OCI-LY1 (cell line): Measurements from ENCODE around the gene SNRPD3.

Experiments used
- H2AFZ ChIP-seq: fragments of 200-600 bp; sonication (generic), shearing (Covaris generic); 2 replicates; pipeline ENCODE4 v1.6.0; 2014; ENCODE audit warnings: antibody characterized with exemption, mild to moderate bottlenecking, low read length
- H3F3A ChIP-seq: fragments of 200-600 bp; sonication (generic), shearing (Covaris generic); 2 replicates; pipeline ENCODE4 v1.6.0; 2014; ENCODE audit warnings: mild to moderate bottlenecking, antibody characterized with exemption, low read length, moderate library complexity; ENCODE audit not compliant: insufficient read depth
- H3K27ac ChIP-seq: fragments of 200-600 bp; sonication (generic); 2 replicates; pipeline ENCODE4 v1.5.1; 2014; ENCODE audit warnings: low read length, mixed run types, mild to moderate bottlenecking, low read depth; ENCODE audit not compliant: poor library complexity, severe bottlenecking
- H3K27me3 ChIP-seq: fragments of 200-600 bp; sonication (generic); 2 replicates; pipeline ENCODE4 v1.6.0; 2014; ENCODE audit warnings: antibody characterized with exemption, mild to moderate bottlenecking, low read length, moderate library complexity; ENCODE audit not compliant: insufficient read depth
- H3K36me3 ChIP-seq: fragments of 200-600 bp; sonication (generic); 2 replicates; pipeline ENCODE4 v1.6.1; 2014; ENCODE audit warnings: mild to moderate bottlenecking, antibody characterized with exemption, low read length, moderate library complexity, mixed read lengths; ENCODE audit not compliant: insufficient read depth
- H3K4me1 ChIP-seq: fragments of 200-600 bp; sonication (generic); 2 replicates; pipeline ENCODE4 v1.5.1; 2014; ENCODE audit warnings: mild to moderate bottlenecking, low read length, moderate library complexity; ENCODE audit not compliant: insufficient read depth, severe bottlenecking
- H3K4me2 ChIP-seq: fragments of 200-600 bp; sonication (generic), shearing (Covaris generic); 2 replicates; pipeline ENCODE4 v1.6.1; 2014; ENCODE audit warnings: low read length
- H3K4me3 ChIP-seq: fragments of 200-600 bp; sonication (generic); 2 replicates; pipeline ENCODE4 v1.5.1; 2014; ENCODE audit warnings: low read length, low read depth, mild to moderate bottlenecking, mixed read lengths; ENCODE audit not compliant: poor library complexity, severe bottlenecking
- H3K79me2 ChIP-seq: fragments of 200-600 bp; shearing (Covaris generic); 2 replicates; pipeline ENCODE4 v1.6.1; 2016; ENCODE audit warnings: mixed run types, low read length, mixed read lengths; ENCODE audit not compliant: insufficient read depth
- H3K9ac ChIP-seq: fragments of 200-600 bp; sonication (generic), shearing (Covaris generic); 2 replicates; pipeline ENCODE4 v1.6.1; 2014; ENCODE audit warnings: mild to moderate bottlenecking, low read length, mixed read lengths
- H3K9me2 ChIP-seq: fragments of 200-600 bp; sonication (generic), shearing (Covaris generic); 2 replicates; pipeline ENCODE4 v1.6.1; 2014; ENCODE audit warnings: low read depth, mild to moderate bottlenecking, low read length, mixed read lengths
- H3K9me3 ChIP-seq: fragments of 200-600 bp; shearing (Covaris generic); 2 replicates; pipeline ENCODE4 v1.6.1; 2014; ENCODE audit warnings: low read length, mixed read lengths
- H4K20me1 ChIP-seq: fragments of 200-600 bp; sonication (generic), shearing (Covaris generic); 2 replicates; pipeline ENCODE4 v1.6.0; 2016; ENCODE audit warnings: mild to moderate bottlenecking, low read length; ENCODE audit not compliant: insufficient read depth
- CTCF ChIP-seq: fragments of 200-600 bp; sonication (generic), shearing (Covaris generic); IDR thresholded peaks from 2 replicates; pipeline ENCODE4 v1.5.1; 2017; ENCODE audit warnings: mild to moderate bottlenecking, antibody characterized with exemption, low read length, moderate library complexity, mixed read lengths
- EZH2 ChIP-seq: fragments of 200-600 bp; sonication (generic), shearing (Covaris generic); IDR thresholded peaks from 2 replicates; pipeline ENCODE4 v1.8.0; 2017; ENCODE audit warnings: borderline replicate concordance, mixed run types, mild to moderate bottlenecking, antibody characterized with exemption, low read length, moderate library complexity, mixed read lengths

SNRPD3 gene

GRCh38 chr22:24541681-24542515 is 13.9 kb upstream of the SNRPD3 start:
- H3K27me3 ChIP-seq = no peaks in the 10 kb centered on the region
- H3K9me2 ChIP-seq = no peaks in the 10 kb centered on the region
- TF ChIP-seq CTCF (no peak), EZH2 (no peak)
- H3K4me1 ChIP-seq = no peaks in the 10 kb centered on the region
- no peak overlapping the region for H3K4me3 ChIP-seq
- H4K20me1 ChIP-seq = no peaks in the 10 kb centered on the region
- peaks cover 64% of the 10 kb centered on the region for H3K36me3 ChIP-seq
- no peak overlapping the region for H3K27ac ChIP-seq
- no peaks in the 10 kb centered on the region for H3K9me3 ChIP-seq
- H3K9ac ChIP-seq = no peak overlapping the region
- H3K79me2 ChIP-seq = no peaks in the 10 kb centered on the region
- no peak overlapping the region for H3K4me2 ChIP-seq
- H3F3A ChIP-seq = no peaks in the 10 kb centered on the region
- no peak overlapping the region for H2AFZ ChIP-seq

GRCh38 chr22:24542641-24543040 is 13.2 kb upstream of the SNRPD3 start:
- H4K20me1 ChIP-seq = no peaks in the 10 kb centered on the region
- H3K9me2 ChIP-seq = no peaks in the 10 kb centered on the region
- no peak overlapping the region for H3K4me2 ChIP-seq
- H2AFZ ChIP-seq = no peak overlapping the region
- no peaks in the 10 kb centered on the region for H3K79me2 ChIP-seq
- TF ChIP-seq EZH2 = no peak
- no peak for TF ChIP-seq CTCF
- no peaks in the 10 kb centered on the region for H3F3A ChIP-seq
- no peaks in the 10 kb centered on the region for H3K27me3 ChIP-seq
- H3K9ac ChIP-seq = no peak overlapping the region
- H3K36me3 ChIP-seq = peaks cover 72% of the 10 kb centered on the region
- no peaks in the 10 kb centered on the region for H3K9me3 ChIP-seq
- H3K4me3 ChIP-seq = no peak overlapping the region
- no peak overlapping the region for H3K27ac ChIP-seq
- H3K4me1 ChIP-seq = no peaks in the 10 kb centered on the region

- Histone ChIP-seq H3K27ac (no peak overlapping the region), H3K36me3 (peaks cover 77% of the 10 kb centered on the region), H3K4me3 (no peak overlapping the region), H3F3A (no peaks in the 10 kb centered on the region), H3K4me1 (no peaks in the 10 kb centered on the region), H3K9ac (no peak overlapping the region), H3K4me2 (no peak overlapping the region), H2AFZ (no peak overlapping the region), H3K79me2 (no peaks in the 10 kb centered on the region), H4K20me1 (no peaks in the 10 kb centered on the region), H3K9me2 (no peaks in the 10 kb centered on the region), H3K9me3 (no peaks in the 10 kb centered on the region), H3K27me3 (no peaks in the 10 kb centered on the region)
- TF ChIP-seq CTCF (no peak), EZH2 (no peak)
These were observed 12.6 kb upstream of the SNRPD3 start for GRCh38 chr22:24543185-24543601.
